Measurements from ENCODE around the gene TRH.

Gene TRH

GRCh38 chr3:129974564-129974832 lies at the start of gene TRH:
TSS of gene TRH (plus strand) at chr3:129974720. CDS start at chr3:129975817, 1,097 bp downstream.
- no peaks in the 10 kb centered on the region for H3K9me3 ChIP-seq
- H3K4me3 ChIP-seq (ENCODE audit: low read depth in 1 of 2, low read length in 1 of 2): peak within 1 kb of the TSS in 1 of 2 experiments; percentile 34
- peaks cover 63% of the 10 kb centered on the region for H3K27me3 ChIP-seq
- no peak within 1 kb of the TSS for H3K27ac ChIP-seq
- no peak for TF ChIP-seq CTCF (IDR thresholded peaks at IDR 0.05)
- H3K4me1 ChIP-seq (ENCODE audit: control insufficient read depth in 1 of 2, insufficient read depth in 1 of 2, low read depth in 1 of 2, low read length in 1 of 2): peaks cover 13 to 17% of the 10 kb centered on the region in 2 experiments
- no peaks in the 10 kb centered on the region for H3K36me3 ChIP-seq

- no peaks in the 10 kb centered on the region for H3K27me3 ChIP-seq
- no peaks in the 10 kb centered on the region for H3K9me3 ChIP-seq
- no peaks in the 10 kb centered on the region for H3K36me3 ChIP-seq
- peaks cover 17 to 25% of the 10 kb centered on the region in 2 experiments for H3K4me1 ChIP-seq (ENCODE audit: control insufficient read depth in 1 of 2, insufficient read depth in 1 of 2, low read depth in 1 of 2, low read length in 1 of 2)
- no peak overlapping the region for H3K4me3 ChIP-seq (ENCODE audit: low read depth in 1 of 2, low read length in 1 of 2)
- no peak for TF ChIP-seq CTCF (IDR thresholded peaks at IDR 0.05)
- no peak overlapping the region for H3K27ac ChIP-seq
Measured at GRCh38 chr3:129927072-129927471, 47.4 kb upstream of the TRH start.

- Histone ChIP-seq H3K4me3 (ENCODE audit: low read depth in 1 of 2, low read length in 1 of 2) (no peak overlapping the region), H3K27me3 (no peaks in the 10 kb centered on the region), H3K9me3 (no peaks in the 10 kb centered on the region), H3K27ac (no peak overlapping the region), H3K4me1 (ENCODE audit: control insufficient read depth in 1 of 2, insufficient read depth in 1 of 2, low read depth in 1 of 2, low read length in 1 of 2) (peaks cover 15 to 28% of the 10 kb centered on the region in 2 experiments), H3K36me3 (no peaks in the 10 kb centered on the region)
- no peak for TF ChIP-seq CTCF (IDR thresholded peaks at IDR 0.05)
Measured at GRCh38 chr3:129929383-129929782, 45.1 kb upstream of the TRH start.

GRCh38 chr3:129933471-129933870 lies 41.0 kb upstream of the TRH start:
- TF ChIP-seq CTCF (IDR thresholded peaks at IDR 0.05): no peak
- H3K27me3 ChIP-seq: no peaks in the 10 kb centered on the region
- no peaks in the 10 kb centered on the region for H3K9me3 ChIP-seq
- H3K36me3 ChIP-seq: no peaks in the 10 kb centered on the region
- H3K4me3 ChIP-seq (ENCODE audit: low read depth in 1 of 2, low read length in 1 of 2): no peak overlapping the region
- H3K4me1 ChIP-seq (ENCODE audit: control insufficient read depth in 1 of 2, insufficient read depth in 1 of 2, low read depth in 1 of 2, low read length in 1 of 2): peaks cover 16 to 30% of the 10 kb centered on the region in 2 experiments
- no peak overlapping the region for H3K27ac ChIP-seq

- no peaks in the 10 kb centered on the region for H3K9me3 ChIP-seq
- H3K4me3 ChIP-seq (ENCODE audit: low read depth in 1 of 2, low read length in 1 of 2): no peak overlapping the region
- peak overlapping the region; percentile 3 for H3K27ac ChIP-seq
- H3K36me3 ChIP-seq: no peaks in the 10 kb centered on the region
- TF ChIP-seq CTCF (IDR thresholded peaks at IDR 0.05): peak; percentile 93
- H3K4me1 ChIP-seq (ENCODE audit: control insufficient read depth in 1 of 2, insufficient read depth in 1 of 2, low read depth in 1 of 2, low read length in 1 of 2): peaks cover 16 to 30% of the 10 kb centered on the region in 2 experiments
- H3K27me3 ChIP-seq: no peaks in the 10 kb centered on the region
Measured at GRCh38 chr3:129934234-129935123, 40.0 kb upstream of the TRH start.

Data from neutrophil (primary cell).